Ascending aorta (tissue), 2 donors: ENCODE results near the gene CKM. TPM values are rescaled to one million over a fixed set of nuclear protein-coding genes. Genes with fewer than 3 reads are reported as not detected.
A peak's percentile ranks its signal among the peaks of the same experiment; 100 is the strongest.

Experiments used
- DNase-seq, 2 donors: peaks; one replicate each; pipeline ENCODE4 v3.0.0-alpha.2; 2019; ENCODE audit warnings: low spot score in 2 of 2
- H3K27ac ChIP-seq, 2 donors: fragments of 200-600 bp; sonication (generic); one replicate each; pipeline ENCODE4 v1.5.1; 2016 to 2017; ENCODE audit warnings: mild to moderate bottlenecking in 1 of 2
- H3K27me3 ChIP-seq: fragments of 200-600 bp; sonication (generic); one replicate; pipeline ENCODE4 v1.5.1; 2017
- H3K36me3 ChIP-seq, 2 donors: fragments of 200-600 bp; sonication (generic); one replicate each; pipeline ENCODE4 v1.5.1; 2016
- H3K4me1 ChIP-seq, 2 donors: fragments of 200-600 bp; sonication (generic); one replicate each; pipeline ENCODE4 v1.5.1; 2016 to 2017; ENCODE audit warnings: mild to moderate bottlenecking in 1 of 2
- H3K4me3 ChIP-seq, 2 donors: fragments of 200-600 bp; sonication (generic); one replicate each; pipeline ENCODE4 v1.5.1; 2016 to 2017; ENCODE audit warnings: mild to moderate bottlenecking in 1 of 2
- H3K9me3 ChIP-seq, 2 donors: fragments of 200-600 bp; sonication (generic); one replicate each; pipeline ENCODE4 v1.5.1; 2016
- CTCF ChIP-seq, 3 experiments: fragments of 200-600 bp in 2 of 3; fragments of 450-650 bp in 1 of 3; sonication (generic) in 2 of 3; IDR thresholded peaks; one replicate each; pipeline ENCODE4 v1.5.1; 2016 to 2019; ENCODE audit warnings: antibody characterized with exemption in 3 of 3, mild to moderate bottlenecking in 1 of 3, moderate library complexity in 1 of 3
- intact Hi-C: fragments of 100-400 bp; cut with DNase I; formaldehyde crosslinking; loops from one replicate; pipeline ENCODE4 v1.15.1; 2023
- total RNA-seq: library from RNA; depleted of rRNA; stranded (reverse); fragments of >200 nt; gene quantifications from one replicate; pipeline ENCODE4 v1.1.0, GENCODE V29; 2016

Gene CKM
- total RNA-seq, 1 donor from 2014 or later: not detected

GRCh38 chr19:45324349-45324907 is 1.8 kb upstream of the CKM start:
- TF ChIP-seq CTCF (IDR thresholded peaks at IDR 0.05): no peak
- intact Hi-C loops: no loop called here
- DNase-seq: no peak
- Histone ChIP-seq H3K9me3 (no peaks in the 10 kb centered on the region), H3K4me3 (no peak overlapping the region), H3K36me3 (no peaks in the 10 kb centered on the region), H3K27ac (no peak overlapping the region), H3K27me3 (peaks cover 7% of the 10 kb centered on the region), H3K4me1 (peaks cover 0 to 9% of the 10 kb centered on the region in 2 donors)

- intact Hi-C loops: no loop called here
- Histone ChIP-seq H3K27me3 (peaks cover 7% of the 10 kb centered on the region), H3K36me3 (no peaks in the 10 kb centered on the region), H3K27ac (no peak overlapping the region), H3K4me3 (peak overlapping the region in 1 of 2 donors; percentile 44), H3K9me3 (no peaks in the 10 kb centered on the region), H3K4me1 (peaks cover 0 to 9% of the 10 kb centered on the region in 2 donors)
- no peak for TF ChIP-seq CTCF (IDR thresholded peaks at IDR 0.05)
- DNase-seq: no peak
Measured at GRCh38 chr19:45323671-45324081, 1.0 kb upstream of the CKM start.

GRCh38 chr19:45322311-45322710 is 364 bp downstream of the CKM start:
- H3K4me3 ChIP-seq: no peak overlapping the region
- DNase-seq: no peak
- no peaks in the 10 kb centered on the region for H3K9me3 ChIP-seq
- intact Hi-C loops: no loop called here
- peaks cover 0 to 9% of the 10 kb centered on the region in 2 donors for H3K4me1 ChIP-seq
- H3K27me3 ChIP-seq: peaks cover 7% of the 10 kb centered on the region
- H3K36me3 ChIP-seq: no peaks in the 10 kb centered on the region
- H3K27ac ChIP-seq: no peak overlapping the region
- TF ChIP-seq CTCF (IDR thresholded peaks at IDR 0.05): no peak

- H3K27ac ChIP-seq: no peak overlapping the region
- H3K36me3 ChIP-seq: no peaks in the 10 kb centered on the region
- intact Hi-C loops: no loop called here
- peaks cover 0 to 9% of the 10 kb centered on the region in 2 donors for H3K4me1 ChIP-seq
- no peak overlapping the region for H3K4me3 ChIP-seq
- no peaks in the 10 kb centered on the region for H3K9me3 ChIP-seq
- TF ChIP-seq CTCF (IDR thresholded peaks at IDR 0.05): no peak
- H3K27me3 ChIP-seq: peaks cover 7% of the 10 kb centered on the region
- DNase-seq: no peak
Measured at GRCh38 chr19:45321848-45322247, 827 bp downstream of the CKM start.

GRCh38 chr19:45320997-45321775 is 1.5 kb downstream of the CKM start:
- TF ChIP-seq CTCF (IDR thresholded peaks at IDR 0.05): no peak
- no peak for DNase-seq
- no peak overlapping the region for H3K27ac ChIP-seq
- peaks cover 7% of the 10 kb centered on the region for H3K27me3 ChIP-seq
- H3K36me3 ChIP-seq: no peaks in the 10 kb centered on the region
- intact Hi-C loops: no loop called here
- no peak overlapping the region for H3K4me3 ChIP-seq
- H3K4me1 ChIP-seq: peaks cover 0 to 9% of the 10 kb centered on the region in 2 donors
- H3K9me3 ChIP-seq: no peaks in the 10 kb centered on the region
